GM12892 (cell line): ENCODE measurements around the gene TEP1.
A peak's percentile ranks its signal among the peaks of the same experiment; 100 is the strongest.

Experiments
- DNase-seq: peaks from one replicate; pipeline ENCODE4 v3.0.0; 2011; ENCODE audit not compliant: insufficient read length
- FAIRE-seq: peaks from 2 replicates; lab custom pipeline; 2011; peaks lifted over from hg19 to GRCh38; lab: Jason Lieb, UNC
- POLR2A ChIP-seq: IDR thresholded peaks from 2 replicates; pipeline ENCODE4 v1.6.1; 2011; ENCODE audit warnings: low read depth, low read length, control low read depth
- POLR2AphosphoS5 ChIP-seq: IDR thresholded peaks from 2 replicates; pipeline ENCODE4 v1.6.1; 2011; ENCODE audit warnings: low read depth, low read length, control low read depth
- TAF1 ChIP-seq: IDR thresholded peaks from 2 replicates; pipeline ENCODE4 v1.6.1; 2011; ENCODE audit warnings: low read depth, mild to moderate bottlenecking, control low read depth, low read length, borderline replicate concordance

TEP1 gene

DNA sequence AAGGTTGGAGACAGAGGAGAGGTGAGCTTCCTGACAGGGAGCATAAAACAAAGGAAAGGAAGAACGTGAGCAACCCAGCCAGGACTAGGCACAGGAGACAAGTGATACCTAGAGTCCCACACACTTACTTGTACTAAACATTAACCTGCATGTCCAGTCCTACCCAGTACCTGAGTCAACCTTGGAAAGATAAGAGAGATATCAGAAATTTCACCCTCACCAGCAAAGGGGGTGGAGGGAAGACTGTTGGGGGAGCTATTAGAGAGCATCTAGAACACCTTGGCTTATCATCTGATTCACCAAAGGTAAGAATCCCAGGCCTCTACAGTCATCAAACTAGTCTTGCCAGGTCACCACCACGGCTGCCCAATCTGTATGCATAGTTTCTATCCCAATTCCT lies 11.6 kb upstream of the TEP1 start:
- TF ChIP-seq TAF1, result no peak
- TF ChIP-seq POLR2AphosphoS5, result no peak
- TF ChIP-seq POLR2A, result no peak
- FAIRE-seq (no peak), DNase-seq (no peak)

DNA sequence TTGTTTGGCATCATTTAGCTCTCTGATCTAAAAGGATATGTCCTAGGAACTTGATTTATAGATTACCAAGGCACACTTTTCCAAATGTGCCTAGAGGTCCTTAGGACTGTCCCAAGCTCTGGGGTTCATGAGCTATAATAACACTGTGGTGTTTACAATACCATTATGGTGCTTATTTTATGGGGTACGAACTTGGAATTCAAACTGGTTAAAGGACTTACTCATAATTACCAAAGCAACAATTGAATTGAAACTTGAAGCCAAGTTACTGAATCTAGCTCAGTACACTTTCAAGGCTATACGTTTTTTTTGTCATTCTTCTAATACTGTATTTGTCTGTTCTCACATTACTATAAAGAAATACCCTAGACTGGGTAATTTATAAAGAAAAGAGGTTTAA lies 9.6 kb upstream of the TEP1 start:
- DNase-seq, result no peak
- TF ChIP-seq TAF1 (no peak), POLR2AphosphoS5 (no peak), POLR2A (no peak)
- no peak for FAIRE-seq

DNA sequence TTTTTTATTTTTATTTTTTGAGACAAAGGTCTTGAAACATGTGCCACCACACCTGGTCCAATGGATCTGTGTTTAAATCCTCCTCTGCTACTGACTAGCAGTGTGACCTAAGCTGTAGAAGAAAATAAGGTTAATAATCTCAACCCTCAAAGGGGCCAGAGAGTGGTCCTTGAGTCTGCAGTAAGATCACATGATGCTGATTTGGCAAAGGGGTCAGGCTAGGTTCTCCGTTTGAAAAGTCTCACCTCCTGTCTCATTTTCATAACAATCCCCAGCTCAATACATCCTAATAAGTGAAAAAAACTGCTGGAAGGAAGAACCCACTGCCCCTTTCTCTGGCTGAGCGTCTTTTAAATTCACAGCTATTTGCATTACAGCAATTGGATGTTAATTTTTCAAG lies 8.0 kb upstream of the TEP1 start:
- TF ChIP-seq POLR2AphosphoS5 (no peak), POLR2A (no peak), TAF1 (no peak)
- DNase-seq (no peak), FAIRE-seq (peak; percentile 73)

DNA sequence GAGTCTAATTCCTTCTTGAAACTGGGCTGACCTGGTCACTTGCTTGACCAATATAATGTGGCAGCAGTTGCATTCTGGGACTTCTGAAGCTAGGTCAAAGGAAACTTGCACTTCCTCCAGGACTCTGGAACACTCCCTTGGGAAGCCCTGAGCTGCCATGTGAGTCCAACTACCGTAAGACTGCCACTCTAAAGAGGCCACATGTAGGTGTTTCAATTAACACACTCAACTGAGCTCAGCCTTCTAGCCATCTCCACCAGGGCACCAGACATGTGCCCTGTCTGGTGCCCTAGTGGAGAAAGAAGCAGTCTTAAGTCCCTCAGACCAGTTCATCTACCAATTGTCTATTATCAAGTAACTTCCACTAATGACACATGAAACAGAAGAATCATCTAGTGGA lies 6.1 kb upstream of the TEP1 start:
- FAIRE-seq (no peak), DNase-seq (no peak)
- TF ChIP-seq POLR2A, result no peak
- TF ChIP-seq TAF1, result no peak
- TF ChIP-seq POLR2AphosphoS5, result no peak

DNA sequence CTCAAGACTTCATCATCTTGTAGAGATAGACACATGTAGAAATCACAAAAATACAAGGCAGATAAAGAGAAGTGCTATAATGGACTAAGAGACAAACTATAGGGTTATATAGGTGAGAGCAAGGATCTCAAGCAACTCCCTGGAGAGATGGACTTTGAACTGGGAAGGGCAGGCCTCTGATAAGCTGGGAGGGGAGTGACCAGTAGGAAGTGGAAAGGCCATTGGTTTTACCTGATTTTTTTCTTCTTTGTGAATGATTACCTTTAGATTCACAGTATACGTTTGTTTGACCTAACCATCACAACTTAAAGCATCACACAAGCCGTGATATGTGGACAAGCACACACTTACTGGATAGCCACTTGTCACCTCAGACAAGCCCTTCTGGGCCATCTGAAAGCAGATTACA lies 5.2 kb upstream of the TEP1 start:
- DNase-seq, result no peak
- no peak for FAIRE-seq
- TF ChIP-seq POLR2A, result no peak
- no peak for TF ChIP-seq POLR2AphosphoS5
- TF ChIP-seq TAF1, result no peak

DNA sequence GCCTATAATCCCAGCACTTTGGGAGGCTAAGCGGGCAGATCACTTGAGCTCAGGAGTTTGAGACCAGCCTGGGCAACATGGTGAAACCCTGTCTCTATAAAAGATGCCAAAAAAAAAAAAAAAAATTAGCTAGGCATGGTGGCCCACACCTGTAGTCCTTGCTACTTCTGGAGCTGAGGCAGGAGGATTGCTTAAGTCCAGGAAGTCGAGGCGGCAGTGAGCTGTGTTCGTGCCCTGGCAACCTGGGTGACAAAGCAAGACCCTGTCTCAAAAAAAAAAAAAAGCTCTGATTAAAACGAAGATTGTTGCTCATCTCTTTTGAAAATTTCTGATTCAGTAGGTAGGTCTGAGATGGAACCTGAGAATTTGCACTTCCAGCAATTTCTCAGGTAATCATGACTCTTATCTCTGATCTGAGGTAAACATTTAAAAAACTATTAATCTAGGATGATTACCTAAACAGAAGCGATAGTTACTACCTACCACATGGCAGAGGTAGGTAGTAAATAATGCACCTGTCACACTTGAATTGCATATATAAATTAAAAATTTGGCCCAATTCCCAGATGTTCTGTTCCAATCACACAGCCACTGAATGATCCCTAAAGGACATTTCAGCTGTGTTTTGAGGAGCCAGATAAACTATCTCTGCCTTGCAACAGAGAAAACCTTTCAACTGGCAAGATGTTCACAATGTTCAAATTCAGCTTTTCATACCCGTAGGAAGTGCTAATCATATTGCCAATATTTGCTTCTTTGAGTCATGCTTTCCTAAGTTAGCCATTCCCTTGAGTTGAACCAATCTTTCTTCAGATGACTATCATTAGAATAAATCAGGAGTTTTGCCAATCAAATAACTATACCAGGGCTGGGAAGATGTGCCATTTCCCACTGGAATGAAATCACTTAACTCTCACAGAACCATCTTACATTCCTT lies 4.2 kb upstream of the TEP1 start:
- FAIRE-seq (no peak), DNase-seq (no peak)
- TF ChIP-seq POLR2AphosphoS5 (no peak), TAF1 (no peak), POLR2A (no peak)

DNA sequence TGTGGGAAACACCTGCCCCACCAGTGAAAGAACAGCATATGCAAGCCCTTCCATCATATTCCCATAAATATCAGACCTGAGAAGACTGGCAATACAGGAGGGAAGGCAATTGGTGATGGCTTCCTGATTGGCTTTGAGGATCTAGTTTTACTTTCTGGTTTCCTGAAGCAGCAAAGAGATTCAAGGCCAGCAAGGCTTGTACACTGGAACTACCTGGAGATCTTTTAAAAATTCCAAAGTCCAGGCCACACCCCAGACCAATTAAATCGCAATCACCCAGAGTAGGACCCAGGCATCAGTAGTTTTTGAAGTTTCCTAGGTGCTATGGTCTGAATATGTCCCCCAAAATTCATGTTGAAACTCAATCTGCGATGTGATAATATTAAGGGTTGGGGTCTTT lies 2.9 kb upstream of the TEP1 start:
- peak; percentile 56 for FAIRE-seq
- TF ChIP-seq POLR2AphosphoS5 (no peak), TAF1 (no peak), POLR2A (no peak)
- DNase-seq, result no peak

DNA sequence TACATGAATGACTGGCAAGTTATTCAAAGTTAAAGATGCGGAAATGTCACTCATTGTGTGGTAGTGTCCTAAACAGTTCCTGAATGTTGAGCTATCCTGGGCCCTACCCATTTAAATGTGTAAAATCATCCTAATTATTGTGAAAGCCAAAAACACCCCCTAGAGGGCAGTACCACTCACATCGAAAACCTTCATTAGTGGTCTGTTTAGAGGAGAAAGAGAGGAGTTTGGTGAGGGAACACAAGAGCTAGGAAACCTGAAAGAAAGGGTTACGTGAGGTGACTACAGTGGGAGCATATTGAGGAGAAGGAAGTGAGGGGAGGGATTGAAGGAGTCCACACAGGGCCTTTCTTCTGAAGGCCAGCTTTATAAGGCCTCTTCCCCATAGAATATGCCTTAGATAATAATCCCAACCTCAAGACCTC lies 2.5 kb upstream of the TEP1 start:
- no peak for FAIRE-seq
- TF ChIP-seq POLR2AphosphoS5 (no peak), POLR2A (no peak), TAF1 (no peak)
- no peak for DNase-seq

DNA sequence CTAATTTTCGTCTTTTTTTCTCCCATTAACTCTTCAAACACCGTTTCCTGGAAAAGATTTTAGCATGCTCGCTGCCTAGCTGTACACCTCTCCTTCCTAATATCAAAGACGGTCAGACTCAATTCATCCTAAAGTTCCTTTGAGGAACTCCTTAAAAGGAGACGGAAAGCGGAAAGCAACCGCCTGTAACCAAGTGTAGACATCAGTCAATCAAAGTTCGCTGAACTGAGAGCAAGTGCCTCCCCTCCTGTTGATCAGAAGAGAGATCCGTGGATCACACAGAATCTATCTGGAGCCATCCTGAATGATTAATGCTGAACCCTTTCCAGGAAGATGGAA lies 412 bp upstream of the TEP1 start:
- peak; percentile 40 for FAIRE-seq
- TF ChIP-seq POLR2AphosphoS5 (no peak), TAF1 (no peak), POLR2A (no peak; the same call in 1 of the 2 replicates)
- DNase-seq, result no peak

DNA sequence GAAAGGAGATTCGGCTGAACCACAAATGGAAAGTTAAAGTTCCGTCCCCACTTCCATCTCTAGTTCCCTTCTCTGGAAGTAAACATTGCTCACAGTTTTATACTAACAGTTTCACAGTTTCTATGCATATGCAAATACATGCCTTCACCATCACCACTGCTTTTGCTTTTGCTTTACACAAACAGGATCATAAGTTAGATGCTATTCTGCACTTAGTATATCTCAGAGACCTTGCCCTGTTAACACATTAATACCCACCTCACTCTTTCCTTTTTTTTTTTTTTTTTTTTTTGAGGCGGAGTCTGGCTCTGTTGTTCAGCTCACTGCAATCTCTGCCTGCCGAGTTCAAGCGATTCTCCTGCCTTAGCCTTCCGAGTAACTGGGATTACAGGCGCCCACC lies 890 bp downstream of the TEP1 start:
- FAIRE-seq, result peak; percentile 24
- no peak for DNase-seq
- TF ChIP-seq POLR2AphosphoS5 (no peak), POLR2A (no peak), TAF1 (no peak)

DNA sequence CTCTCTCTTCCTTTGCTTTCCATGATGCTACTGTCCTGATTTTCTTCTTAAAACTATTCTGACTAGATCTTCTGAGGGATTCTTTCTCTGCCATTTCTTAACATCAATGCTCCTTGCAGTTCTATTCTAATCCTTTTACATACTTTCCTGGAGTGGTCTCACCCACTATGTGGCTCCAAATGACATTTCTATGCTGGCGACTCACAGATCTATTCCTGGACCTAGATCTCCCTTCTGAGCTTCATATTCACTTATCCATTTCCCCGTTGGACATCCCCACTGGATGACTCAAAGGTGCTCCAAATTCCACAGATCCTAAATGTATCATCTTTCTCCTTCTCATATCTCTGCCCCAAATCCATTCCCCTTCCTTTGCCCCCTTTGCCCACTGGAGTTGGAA lies 4.1 kb downstream of the TEP1 start:
- no peak for TF ChIP-seq POLR2AphosphoS5
- no peak for TF ChIP-seq TAF1
- no peak for TF ChIP-seq POLR2A
- DNase-seq (no peak), FAIRE-seq (no peak)

DNA sequence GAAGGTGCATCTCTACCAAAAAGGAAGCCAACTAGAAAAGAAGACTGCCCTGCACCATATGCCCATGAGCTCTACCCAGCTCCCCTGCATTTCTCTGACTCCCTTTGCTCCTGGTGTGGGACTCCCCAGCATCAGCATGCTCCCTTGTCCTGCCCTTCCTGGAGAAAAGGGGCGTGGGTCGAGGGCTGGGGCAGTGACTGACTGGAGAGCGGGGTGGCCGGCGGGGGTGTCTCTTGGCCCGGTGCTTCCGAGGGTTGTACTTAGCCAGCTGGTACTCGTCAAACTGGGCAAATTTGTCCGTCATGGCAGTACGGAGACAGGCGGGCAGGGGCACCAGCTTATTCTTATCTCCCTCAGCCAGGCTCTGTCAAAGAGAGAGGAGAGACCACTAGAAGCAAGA lies 9.8 kb downstream of the TEP1 start:
- no peak for FAIRE-seq
- no peak for DNase-seq
- no peak for TF ChIP-seq TAF1
- TF ChIP-seq POLR2AphosphoS5, result no peak
- no peak for TF ChIP-seq POLR2A

DNA sequence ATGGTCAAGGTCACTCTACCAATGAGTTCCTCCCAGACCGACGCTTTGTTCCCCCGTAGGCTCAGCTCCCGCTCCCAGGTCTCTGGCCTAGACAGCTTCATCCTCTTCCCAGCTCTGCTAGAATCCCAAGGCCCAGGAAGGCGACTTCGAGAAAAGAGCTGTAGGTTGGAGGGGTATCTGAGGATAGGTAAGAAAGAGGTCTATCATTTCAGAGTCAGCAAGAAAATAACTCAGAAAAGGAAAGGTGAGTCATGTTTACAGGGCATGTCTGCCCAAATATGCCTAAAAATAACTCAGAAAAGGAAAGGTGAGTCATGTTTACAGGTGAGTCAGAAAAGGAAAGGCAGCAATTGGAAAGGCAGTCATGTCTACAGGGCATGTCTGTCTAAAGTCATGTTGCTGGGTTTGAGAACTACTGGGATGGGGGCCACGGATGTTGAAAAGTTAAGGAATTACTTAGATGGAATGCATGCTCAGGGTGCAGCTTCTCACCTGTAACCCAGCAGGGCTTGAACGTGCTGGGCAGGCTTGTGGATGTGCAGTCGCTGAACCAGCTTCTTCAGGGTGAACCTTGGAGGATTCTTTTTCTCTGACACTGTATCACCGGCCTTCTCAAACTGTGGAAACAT lies 12.2 kb downstream of the TEP1 start:
- no peak for TF ChIP-seq POLR2A
- TF ChIP-seq TAF1, result no peak
- no peak for TF ChIP-seq POLR2AphosphoS5
- no peak for DNase-seq
- FAIRE-seq, result no peak
